Stimulated activated CD4-positive, alpha-beta T cell treated with anti-CD3 and anti-CD28 coated beads, Interleukin-2, amount 100 ng/mL, for 48 hours (primary cell): ENCODE results near the gene NME8.
A peak's percentile ranks its signal among the peaks of the same experiment; 100 is the strongest.
"Not testable (repeated sequence)": the region's sequence is repeated elsewhere in the genome, so short reads cannot be mapped to it uniquely, and the experiment has no call there.

Experiments
- DNase-seq, 2 donors: peaks; one replicate each; pipeline ENCODE4 v3.0.0-alpha.2; 2020

NME8 gene, protein sequence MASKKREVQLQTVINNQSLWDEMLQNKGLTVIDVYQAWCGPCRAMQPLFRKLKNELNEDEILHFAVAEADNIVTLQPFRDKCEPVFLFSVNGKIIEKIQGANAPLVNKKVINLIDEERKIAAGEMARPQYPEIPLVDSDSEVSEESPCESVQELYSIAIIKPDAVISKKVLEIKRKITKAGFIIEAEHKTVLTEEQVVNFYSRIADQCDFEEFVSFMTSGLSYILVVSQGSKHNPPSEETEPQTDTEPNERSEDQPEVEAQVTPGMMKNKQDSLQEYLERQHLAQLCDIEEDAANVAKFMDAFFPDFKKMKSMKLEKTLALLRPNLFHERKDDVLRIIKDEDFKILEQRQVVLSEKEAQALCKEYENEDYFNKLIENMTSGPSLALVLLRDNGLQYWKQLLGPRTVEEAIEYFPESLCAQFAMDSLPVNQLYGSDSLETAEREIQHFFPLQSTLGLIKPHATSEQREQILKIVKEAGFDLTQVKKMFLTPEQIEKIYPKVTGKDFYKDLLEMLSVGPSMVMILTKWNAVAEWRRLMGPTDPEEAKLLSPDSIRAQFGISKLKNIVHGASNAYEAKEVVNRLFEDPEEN

GRCh38 chr7:37848297-37848696, at the start of gene NME8:
Gene NME8 (plus strand): TSS chr7:37848597. CDS start chr7:37850267, 1,670 bp downstream.
- no peak for DNase-seq

DNA sequence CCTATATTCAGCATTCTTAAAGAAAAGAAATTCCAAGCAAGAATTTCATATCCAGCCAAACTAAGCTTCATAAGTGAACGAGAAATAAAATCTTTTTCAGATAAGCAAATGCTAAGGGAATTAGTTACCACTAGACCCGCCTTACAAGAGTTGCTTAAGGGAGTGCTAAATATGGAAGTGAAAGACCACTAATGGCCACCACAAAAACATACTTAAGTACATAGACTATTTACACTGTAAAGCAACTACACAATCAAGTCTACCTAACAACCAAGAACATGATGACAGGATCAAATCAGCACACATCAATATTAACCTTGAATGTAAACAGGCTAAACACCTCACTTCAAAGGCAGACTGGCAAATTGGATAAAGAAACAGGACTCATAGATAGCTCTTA, 42.2 kb upstream of the NME8 start:
- no peak for DNase-seq

- DNase-seq: not testable (repeated sequence)
Measured at GRCh38 chr7:37812161-37812580, 36.2 kb upstream of the NME8 start.

GRCh38 chr7:37815671-37816371, 32.6 kb upstream of the NME8 start:
- DNase-seq: no peak

- DNase-seq: no peak
Measured at GRCh38 chr7:37816922-37817590, 31.3 kb upstream of the NME8 start.

GRCh38 chr7:37817591-37817960, 30.8 kb upstream of the NME8 start:
- DNase-seq: no peak

GRCh38 chr7:37817996-37818720, 30.2 kb upstream of the NME8 start:
- no peak for DNase-seq

DNA sequence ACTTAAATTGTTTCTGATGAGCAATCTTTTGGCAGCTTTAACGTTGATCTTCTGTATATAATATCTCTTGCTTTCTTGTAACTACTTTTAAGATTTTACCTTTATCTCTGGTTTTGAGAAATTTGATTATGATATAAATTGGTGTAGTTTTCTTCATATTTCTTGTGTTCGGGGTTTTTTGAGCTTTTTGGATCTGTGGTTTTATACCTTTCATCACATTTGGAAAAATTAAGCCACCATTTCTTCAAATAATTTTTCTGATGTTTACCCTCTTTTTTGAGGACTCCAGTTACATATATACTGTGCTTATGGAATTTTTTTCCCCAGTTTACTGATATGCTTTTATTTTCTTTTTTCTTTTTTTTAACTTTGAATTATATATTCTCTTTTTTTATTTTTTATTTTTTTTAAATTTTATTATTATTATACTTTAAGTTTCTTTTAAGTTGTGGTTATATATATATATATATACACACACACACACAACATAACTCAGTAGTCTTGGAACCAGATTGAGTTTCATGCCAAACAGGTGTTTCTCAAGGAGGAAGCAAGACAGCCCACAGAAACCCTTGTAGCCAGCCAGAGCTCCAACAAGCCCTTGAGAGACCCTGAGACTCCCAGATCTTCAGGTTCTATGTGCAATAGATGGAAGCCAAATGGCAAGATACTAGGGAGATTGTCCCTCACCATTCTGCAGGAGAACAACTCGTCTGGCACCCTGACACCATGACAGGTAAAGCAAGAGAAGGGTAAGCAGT, 27.5 kb upstream of the NME8 start:
- no peak for DNase-seq

DNA sequence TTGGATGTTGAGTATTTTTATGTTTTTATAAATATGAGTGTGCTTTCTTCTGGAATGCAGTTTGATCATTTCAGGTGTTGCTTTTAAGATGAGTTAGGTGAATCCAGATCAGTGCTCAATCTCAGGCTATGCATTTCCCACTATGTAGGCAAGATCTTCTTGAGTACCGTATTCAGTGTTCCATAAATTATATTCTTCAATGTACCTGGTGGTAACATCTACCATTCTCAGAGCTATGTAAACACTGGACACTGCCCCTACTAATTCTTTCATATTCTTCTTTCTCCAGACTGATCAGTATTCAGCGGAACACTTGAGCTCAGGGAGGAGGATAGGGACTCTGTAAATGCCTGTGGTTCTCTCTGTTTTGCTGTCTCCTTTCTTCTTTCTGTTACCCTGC, 25.5 kb upstream of the NME8 start:
- no peak for DNase-seq

GRCh38 chr7:37823557-37823956, 24.8 kb upstream of the NME8 start:
- DNase-seq: no peak

- no peak for DNase-seq
Measured at GRCh38 chr7:37825038-37825437, 23.4 kb upstream of the NME8 start.

GRCh38 chr7:37826825-37827224, 21.6 kb upstream of the NME8 start:
- DNase-seq: no peak

GRCh38 chr7:37831244-37831643, 17.2 kb upstream of the NME8 start:
- no peak for DNase-seq

DNA sequence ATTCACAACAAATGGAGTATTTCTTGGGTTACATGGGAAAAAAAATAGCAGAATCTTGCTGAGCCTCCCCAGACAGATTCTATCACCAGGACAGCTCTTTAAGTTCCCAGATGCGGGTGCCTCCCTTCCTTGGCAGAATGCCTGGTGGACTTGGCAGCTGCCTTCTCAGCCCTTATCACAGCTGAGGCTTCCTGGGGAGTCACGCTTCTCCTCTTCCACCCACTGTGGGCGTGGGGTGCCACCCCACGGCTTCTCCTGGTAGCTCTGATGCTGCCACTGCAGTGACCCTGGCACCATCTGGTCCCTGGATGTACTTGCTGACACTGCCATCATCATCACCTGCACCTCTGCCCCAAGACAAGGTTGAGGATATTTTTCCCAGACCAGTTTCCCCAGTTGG, 16.2 kb upstream of the NME8 start:
- no peak for DNase-seq

DNA sequence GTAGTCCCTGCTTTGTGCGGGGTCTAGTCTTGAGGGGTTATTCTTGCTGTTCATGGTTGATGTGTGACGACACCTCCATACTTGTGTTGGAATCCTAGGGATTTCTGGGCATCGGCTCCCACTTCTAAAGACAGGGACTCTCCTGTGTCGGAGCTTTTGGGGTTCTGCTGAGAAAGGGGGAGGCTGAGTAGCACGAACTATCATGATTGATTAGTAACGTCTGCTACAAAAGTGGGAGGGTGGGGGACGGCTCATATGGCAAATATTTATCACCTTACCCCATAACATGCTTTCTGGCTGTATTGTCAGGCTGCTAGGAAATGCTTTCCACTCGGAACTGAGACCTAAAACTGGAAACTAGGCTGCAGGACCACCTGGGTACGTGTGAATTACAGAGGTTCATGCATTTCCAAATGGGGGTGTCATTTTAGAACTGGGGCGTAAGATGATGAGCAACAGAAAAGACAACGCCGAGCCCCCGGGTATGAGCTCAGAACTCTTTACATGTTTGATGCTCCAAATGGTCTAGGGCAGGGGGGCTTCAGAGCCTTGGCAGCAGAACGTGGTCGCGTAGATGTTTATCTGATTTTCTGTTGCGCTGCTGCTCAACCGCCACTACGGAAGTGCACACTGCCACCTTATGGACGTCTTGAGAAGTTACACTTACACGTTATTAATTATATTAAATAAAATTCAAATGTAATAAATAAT, 15.1 kb upstream of the NME8 start:
- DNase-seq: peak; percentile 10 to 41

- no peak for DNase-seq
Measured at GRCh38 chr7:37833818-37834146, 14.6 kb upstream of the NME8 start.

DNA sequence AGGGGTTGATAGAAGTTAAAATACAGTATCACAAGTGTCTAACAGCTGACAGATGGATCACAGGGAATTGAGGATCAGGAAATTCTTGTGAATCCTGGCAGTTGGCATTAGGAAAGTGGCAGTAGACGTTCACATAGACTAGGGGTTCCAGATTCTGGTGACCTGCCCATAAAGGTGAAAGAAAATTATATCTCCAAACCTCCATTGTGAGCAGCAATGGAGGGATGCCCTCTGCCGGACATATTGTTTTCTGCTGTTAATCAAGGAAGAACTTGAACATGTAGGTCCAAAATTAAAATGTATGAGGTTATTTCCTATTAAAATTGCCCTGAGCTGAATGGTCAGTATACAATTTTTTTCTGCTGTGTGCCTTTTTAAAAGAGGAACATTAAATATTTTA, 5.1 kb downstream of the NME8 start:
- DNase-seq: no peak

DNA sequence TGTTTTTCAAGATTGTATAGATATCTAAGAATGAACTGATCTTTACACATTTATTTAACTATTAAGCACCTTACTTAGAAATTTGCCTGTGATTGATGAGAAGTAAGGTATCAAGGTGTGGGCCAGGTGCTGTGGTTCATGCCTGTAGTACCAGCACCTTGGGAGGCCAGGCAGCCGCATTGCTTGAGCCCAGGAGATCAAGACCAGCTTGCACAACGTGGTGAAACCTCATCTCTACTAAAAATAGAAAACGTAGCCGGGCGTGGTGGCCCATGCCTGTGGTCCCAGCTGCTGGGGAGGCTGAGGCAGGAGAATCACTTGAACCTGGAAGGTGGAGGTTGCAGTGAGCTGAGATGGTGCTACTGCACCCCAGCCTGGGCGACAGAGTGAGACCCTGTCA, 33.7 kb downstream of the NME8 start:
- no peak for DNase-seq

DNA sequence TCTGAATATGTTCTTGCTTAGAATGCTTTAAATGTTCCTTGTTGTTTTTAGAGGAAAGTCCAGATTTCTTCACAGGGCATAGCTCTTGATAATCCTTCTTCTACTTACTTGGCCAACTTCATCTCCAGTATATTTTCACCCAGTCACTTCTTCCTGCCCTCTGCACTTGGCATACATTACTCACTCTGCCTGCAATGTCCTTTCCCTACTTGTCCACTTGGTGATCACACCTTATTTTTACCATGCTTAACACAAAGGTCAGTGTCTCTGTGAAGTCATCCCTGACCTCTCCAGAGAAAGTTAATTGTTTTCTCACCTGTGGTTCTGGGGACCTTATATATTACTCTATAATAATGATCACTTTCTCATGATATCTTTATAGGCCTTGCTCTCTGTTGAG, 45.0 kb downstream of the NME8 start:
- DNase-seq: no peak

DNA sequence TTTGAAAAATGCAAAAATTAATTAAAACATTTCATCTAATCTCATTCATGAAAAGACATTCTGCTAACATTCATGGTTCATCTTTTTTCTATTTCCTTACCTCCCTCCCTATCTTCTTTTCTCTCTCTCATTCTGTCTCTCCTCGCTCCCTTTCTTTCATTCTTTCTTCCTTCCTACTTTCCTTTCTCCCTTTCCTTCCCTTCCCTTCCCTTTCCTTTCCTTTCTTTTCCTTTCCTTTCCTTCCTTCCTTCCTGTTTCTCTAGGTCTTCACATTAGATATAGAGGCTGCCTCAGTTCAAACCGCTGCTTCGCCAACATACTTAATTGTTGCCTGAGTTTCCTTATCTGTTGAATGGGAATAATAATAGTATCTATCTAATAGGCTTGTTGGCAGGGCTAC, 46.3 kb downstream of the NME8 start:
- DNase-seq: no peak

DNA sequence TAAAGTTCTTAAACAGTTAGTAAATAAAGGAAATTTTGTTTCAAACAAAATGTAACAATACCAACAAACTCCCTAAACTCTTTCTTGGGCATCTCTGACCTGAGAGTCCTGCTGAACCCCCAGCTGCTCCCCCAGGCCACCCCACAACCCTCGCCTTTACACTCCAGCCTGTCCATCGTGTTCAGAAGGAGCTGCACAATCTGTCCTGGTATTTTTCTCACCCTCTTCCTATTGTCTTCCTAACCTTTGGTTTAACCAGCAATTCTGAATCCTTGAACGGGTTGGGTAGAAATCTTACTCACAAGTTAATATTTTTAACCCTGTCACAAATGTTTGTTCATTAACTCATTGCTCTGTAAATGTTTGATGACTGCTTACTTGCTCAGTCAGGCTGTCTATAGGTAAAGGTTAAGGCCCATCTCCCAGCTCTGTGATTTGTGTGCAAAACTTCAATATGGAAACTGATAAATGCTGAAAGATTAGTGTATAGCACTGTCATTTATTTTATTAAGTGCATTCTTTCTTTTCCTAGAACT, 51.4 kb downstream of the NME8 start:
- DNase-seq: no peak
